ENCODE results near the gene GRM8.

GRM8 gene

DNA sequence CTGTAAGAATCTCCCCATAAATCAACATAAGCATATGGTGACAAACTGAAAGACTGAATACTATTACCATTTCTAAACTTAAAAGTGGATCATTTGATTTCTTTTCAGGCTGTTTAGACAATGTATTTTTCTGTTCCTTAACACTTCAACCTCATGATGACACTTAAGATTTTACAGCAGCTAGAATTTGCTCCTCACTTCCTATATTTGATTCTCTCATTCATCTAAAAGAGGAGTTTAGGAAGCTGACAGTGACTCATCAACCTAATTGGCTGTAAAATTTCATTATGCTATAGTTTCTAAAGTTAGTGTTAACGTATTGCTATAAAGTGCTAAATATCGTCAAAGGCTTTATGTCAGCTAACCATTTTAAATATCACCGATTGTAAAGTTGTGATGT is 478.7 kb downstream of the GRM8 start:
- Histone ChIP-seq H3K27ac (no peak overlapping the region), H3K27me3 (ENCODE audit: insufficient read depth, low read depth, severe bottlenecking) (no peaks in the 10 kb centered on the region), H3K9me3 (ENCODE audit: severe bottlenecking) (no peaks in the 10 kb centered on the region), H3K36me3 (no peaks in the 10 kb centered on the region), H3K4me3 (ENCODE audit: low read depth, low read length) (no peak overlapping the region)
- no peak for TF ChIP-seq CTCF (IDR thresholded peaks at IDR 0.05; ENCODE audit: low read depth, low read length)
- no peak for DNase-seq

DNA sequence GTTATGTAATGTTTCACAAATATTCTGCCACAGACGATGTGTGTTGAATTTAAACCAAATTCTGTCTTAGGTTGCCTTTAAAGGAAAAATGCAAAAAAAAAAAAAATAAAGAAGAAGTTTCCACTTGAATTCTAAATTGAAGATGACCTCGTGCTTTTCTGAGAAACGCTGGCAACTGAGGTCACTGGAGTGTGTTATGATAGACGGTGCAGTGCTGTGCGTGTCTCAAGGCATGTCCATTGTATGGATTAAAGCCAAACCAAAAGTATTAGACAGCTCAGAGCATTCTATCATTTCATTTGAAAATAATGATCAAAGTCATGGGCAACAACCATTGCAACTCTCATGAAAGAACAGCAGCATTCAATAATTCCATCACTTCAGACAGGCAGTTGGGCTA is 483.9 kb downstream of the GRM8 start:
- H3K27me3 ChIP-seq (ENCODE audit: insufficient read depth, low read depth, severe bottlenecking), result no peaks in the 10 kb centered on the region
- no peak overlapping the region for H3K4me3 ChIP-seq (ENCODE audit: low read depth, low read length)
- H3K27ac ChIP-seq, result no peak overlapping the region
- no peak for TF ChIP-seq CTCF (IDR thresholded peaks at IDR 0.05; ENCODE audit: low read depth, low read length)
- no peaks in the 10 kb centered on the region for H3K9me3 ChIP-seq (ENCODE audit: severe bottlenecking)
- no peaks in the 10 kb centered on the region for H3K36me3 ChIP-seq
- DNase-seq, result no peak

GRCh38 chr7:126760914-126761577 is 491.7 kb downstream of the GRM8 start:
- H3K36me3 ChIP-seq, result no peaks in the 10 kb centered on the region
- H3K27ac ChIP-seq, result no peak overlapping the region
- H3K27me3 ChIP-seq (ENCODE audit: insufficient read depth, low read depth, severe bottlenecking), result no peaks in the 10 kb centered on the region
- TF ChIP-seq CTCF (IDR thresholded peaks at IDR 0.05; ENCODE audit: low read depth, low read length), result no peak
- no peak overlapping the region for H3K4me3 ChIP-seq (ENCODE audit: low read depth, low read length)
- no peaks in the 10 kb centered on the region for H3K9me3 ChIP-seq (ENCODE audit: severe bottlenecking)
- DNase-seq, result no peak

DNA sequence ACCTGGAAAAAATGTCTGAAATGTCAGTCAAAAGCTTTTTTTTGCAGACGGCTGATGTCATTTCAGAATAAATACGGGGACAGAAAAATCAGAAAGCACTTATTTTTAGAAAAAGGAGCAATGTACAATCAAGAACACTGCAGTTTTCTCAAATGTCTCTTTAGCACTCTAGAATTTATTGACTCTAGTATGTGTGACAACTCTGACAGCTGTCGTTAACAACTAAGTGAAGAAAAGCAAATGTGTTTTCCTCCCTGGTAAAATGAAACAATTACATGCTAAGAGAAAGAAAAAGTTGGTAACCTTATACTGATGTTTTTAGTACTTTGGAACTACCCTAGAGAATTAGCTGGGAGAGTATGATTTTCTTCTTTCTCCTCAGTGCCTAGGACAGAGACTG is 497.4 kb downstream of the GRM8 start:
- no peaks in the 10 kb centered on the region for H3K27me3 ChIP-seq (ENCODE audit: insufficient read depth, low read depth, severe bottlenecking)
- DNase-seq, result no peak
- H3K9me3 ChIP-seq (ENCODE audit: severe bottlenecking), result no peaks in the 10 kb centered on the region
- H3K27ac ChIP-seq, result no peak overlapping the region
- no peak for TF ChIP-seq CTCF (IDR thresholded peaks at IDR 0.05; ENCODE audit: low read depth, low read length)
- no peaks in the 10 kb centered on the region for H3K36me3 ChIP-seq
- H3K4me3 ChIP-seq (ENCODE audit: low read depth, low read length), result no peak overlapping the region

GRCh38 chr7:126750207-126750911 is 502.4 kb downstream of the GRM8 start:
- H3K27me3 ChIP-seq (ENCODE audit: insufficient read depth, low read depth, severe bottlenecking), result no peaks in the 10 kb centered on the region
- no peak overlapping the region for H3K27ac ChIP-seq
- no peak overlapping the region for H3K4me3 ChIP-seq (ENCODE audit: low read depth, low read length)
- H3K36me3 ChIP-seq, result no peaks in the 10 kb centered on the region
- DNase-seq, result no peak
- H3K9me3 ChIP-seq (ENCODE audit: severe bottlenecking), result no peaks in the 10 kb centered on the region
- TF ChIP-seq CTCF (IDR thresholded peaks at IDR 0.05; ENCODE audit: low read depth, low read length), result no peak
